ENCODE measurements around the gene ACCSL.

DNA sequence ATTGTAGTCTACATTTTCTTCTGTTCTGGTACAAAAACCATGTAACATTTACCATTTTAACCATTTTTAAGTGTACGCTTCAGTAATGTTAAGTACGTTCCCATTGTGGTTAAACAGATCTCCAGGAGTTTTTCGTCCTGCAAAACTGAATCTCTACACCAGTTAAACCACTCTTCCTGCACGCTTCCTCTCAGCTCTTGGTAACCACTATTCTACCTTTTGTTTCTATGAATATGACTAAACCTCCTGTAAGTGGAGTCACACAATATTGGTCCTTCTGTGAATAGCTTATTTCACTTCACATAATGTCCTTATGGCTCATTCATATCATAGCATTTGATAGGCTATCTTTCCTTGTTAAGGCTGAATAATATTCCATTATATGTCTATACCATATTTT is 40.6 kb downstream of the ACCSL start:
- TF ChIP-seq, protein P1, sequence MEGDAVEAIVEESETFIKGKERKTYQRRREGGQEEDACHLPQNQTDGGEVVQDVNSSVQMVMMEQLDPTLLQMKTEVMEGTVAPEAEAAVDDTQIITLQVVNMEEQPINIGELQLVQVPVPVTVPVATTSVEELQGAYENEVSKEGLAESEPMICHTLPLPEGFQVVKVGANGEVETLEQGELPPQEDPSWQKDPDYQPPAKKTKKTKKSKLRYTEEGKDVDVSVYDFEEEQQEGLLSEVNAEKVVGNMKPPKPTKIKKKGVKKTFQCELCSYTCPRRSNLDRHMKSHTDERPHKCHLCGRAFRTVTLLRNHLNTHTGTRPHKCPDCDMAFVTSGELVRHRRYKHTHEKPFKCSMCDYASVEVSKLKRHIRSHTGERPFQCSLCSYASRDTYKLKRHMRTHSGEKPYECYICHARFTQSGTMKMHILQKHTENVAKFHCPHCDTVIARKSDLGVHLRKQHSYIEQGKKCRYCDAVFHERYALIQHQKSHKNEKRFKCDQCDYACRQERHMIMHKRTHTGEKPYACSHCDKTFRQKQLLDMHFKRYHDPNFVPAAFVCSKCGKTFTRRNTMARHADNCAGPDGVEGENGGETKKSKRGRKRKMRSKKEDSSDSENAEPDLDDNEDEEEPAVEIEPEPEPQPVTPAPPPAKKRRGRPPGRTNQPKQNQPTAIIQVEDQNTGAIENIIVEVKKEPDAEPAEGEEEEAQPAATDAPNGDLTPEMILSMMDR (IDR thresholded peaks at IDR 0.05): no peak
- no peak for TF ChIP-seq POLR2AphosphoS5 (IDR thresholded peaks at IDR 0.05)

Data from suprapubic skin (tissue), 3 donors.